ENCODE data around the gene KHDRBS1. TPM values are rescaled to one million over a fixed set of nuclear protein-coding genes. Genes with fewer than 3 reads are reported as not detected.

The KHDRBS1 gene
- total and polyA plus RNA-seq, 2 experiments from 2014 or later = 191 to 251 TPM

GRCh38 chr1:32010246-32010645 lies 3.4 kb upstream of the KHDRBS1 start (continued):
- TF ChIP-seq ZNF462 (CRISPR knock-in tag; IDR thresholded peaks at IDR 0.05) = no peak

- H3K36me3 Mint-ChIP-seq (ENCODE audit: low read depth) = peaks cover 30% of the 10 kb centered on the region
- Histone ChIP-seq H3K79me2 (replicated peaks; ENCODE audit: insufficient read depth) (peaks cover 39% of the 10 kb centered on the region), H2AFZ (peak overlapping the region; percentile 40; the same call in 1 of the 2 replicates), H3K27ac (ENCODE audit: low read depth) (peak overlapping the region; percentile 89), H3K4me1 (ENCODE audit: insufficient read depth) (peaks cover 33% of the 10 kb centered on the region), H3K36me3 (ENCODE audit: insufficient read depth) (peaks cover 6% of the 10 kb centered on the region), H3K9me2 (ENCODE audit: insufficient read depth) (no peaks in the 10 kb centered on the region), H3F3A (replicated peaks; ENCODE audit: low read depth) (peaks cover 10% of the 10 kb centered on the region), H3K4me2 (peak overlapping the region; percentile 88), H4K20me1 (replicated peaks; ENCODE audit: insufficient read depth) (peaks cover 37% of the 10 kb centered on the region), H3K27me3 (ENCODE audit: insufficient read depth) (no peaks in the 10 kb centered on the region), H3K4me3 (peak overlapping the region; percentile 100)
- DNase-seq (ENCODE audit: low spot score) (no peak), ATAC-seq (no peak)
- no peaks in the 10 kb centered on the region for H3K9me3 Mint-ChIP-seq
- peaks cover 15% of the 10 kb centered on the region for H3K27me3 Mint-ChIP-seq (ENCODE audit: insufficient read depth, low read depth, poor library complexity)
- TF ChIP-seq ETS1 (IDR thresholded peaks at IDR 0.05) = no peak
- no peak for TF ChIP-seq CTCF (conservative IDR thresholded peaks at IDR 0.05; ENCODE audit: low read depth in 2 of 2)
- no peak for TF ChIP-seq NANOG (IDR thresholded peaks at IDR 0.05; ENCODE audit: borderline replicate concordance)
- no peak for TF ChIP-seq EZH2 (IDR thresholded peaks at IDR 0.05; ENCODE audit: low read depth, unreplicated experiment)
- peak overlapping the region; percentile 96 for H3K27ac Mint-ChIP-seq
- peaks cover 28% of the 10 kb centered on the region for H3K4me1 Mint-ChIP-seq
- H3K4me3 Mint-ChIP-seq = peak overlapping the region; percentile 84
These were observed 821 bp upstream of the KHDRBS1 start for GRCh38 chr1:32012709-32013385.

Data from GM23338 (cell line).